ENCODE results near the gene EXOSC7.
A peak's percentile ranks its signal among the peaks of the same experiment; 100 is the strongest.
"Not testable (repeated sequence)": the region's sequence is repeated elsewhere in the genome, so short reads cannot be mapped to it uniquely, and the experiment has no call there.

EXOSC7 gene

DNA sequence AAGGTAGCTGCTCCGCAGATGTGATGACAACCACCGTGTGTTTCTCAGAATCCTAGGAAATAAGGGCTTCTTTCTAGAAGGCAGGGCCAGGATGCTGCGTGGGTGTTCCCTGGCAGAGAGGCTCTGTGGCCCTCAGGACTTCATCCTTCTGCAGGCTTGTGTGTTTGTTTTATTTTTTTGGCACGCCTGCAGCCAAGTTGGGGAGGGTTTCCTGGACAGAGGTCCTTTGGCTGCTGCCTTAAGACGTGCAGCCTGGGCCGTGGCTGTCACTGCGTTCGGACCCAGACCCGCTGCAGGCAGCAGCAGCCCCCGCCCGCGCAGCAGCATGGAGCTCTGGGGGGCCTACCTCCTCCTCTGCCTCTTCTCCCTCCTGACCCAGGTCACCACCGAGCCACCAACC is 50.0 kb downstream of the EXOSC7 start, which contains the start of gene CLEC3B:
TSS of gene CLEC3B (plus strand) at position 266 of the 400 bp plus-strand sequence. CDS start at position 326, 60 bp downstream.
- no peak for DNase-seq

DNA sequence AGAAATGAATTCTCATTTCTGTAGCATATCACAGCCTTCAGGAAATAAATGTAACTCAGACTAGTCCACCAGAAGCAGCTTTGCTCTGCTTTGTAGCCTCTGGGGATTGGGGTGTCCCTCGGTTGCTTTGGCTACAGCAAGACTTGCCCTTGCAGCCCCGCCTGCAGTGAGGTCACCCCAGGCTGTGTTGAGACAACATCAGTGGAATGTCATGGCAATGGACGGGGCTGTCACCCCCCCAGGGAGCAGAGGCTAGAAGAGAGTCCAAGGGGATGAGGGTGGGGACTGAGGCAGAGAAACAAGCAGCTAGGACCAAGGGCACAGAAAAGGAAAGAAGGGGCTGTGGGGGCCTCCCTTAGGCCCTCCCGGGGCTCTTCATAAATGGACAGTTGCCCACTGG is 50.9 kb downstream of the EXOSC7 start:
- DNase-seq, result peak; percentile 12

DNA sequence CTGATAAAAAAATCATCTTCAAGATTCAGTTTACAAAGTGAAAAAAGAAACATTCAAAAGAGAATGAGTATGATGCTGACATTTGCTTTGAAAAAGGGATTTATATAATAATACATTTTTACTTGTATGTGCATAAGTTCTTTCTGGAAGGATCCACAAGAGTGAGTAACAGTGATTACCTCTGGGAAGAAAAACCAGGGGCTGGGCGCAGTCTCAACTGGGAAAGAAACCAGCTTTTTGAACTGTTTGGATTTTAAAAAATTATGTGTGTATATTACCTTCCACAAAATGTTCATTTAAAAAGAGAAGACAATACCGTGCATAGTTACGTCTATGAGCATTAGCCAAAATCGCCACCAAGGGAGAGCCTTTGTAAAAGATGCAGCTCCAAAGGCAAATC is 51.4 kb downstream of the EXOSC7 start:
- DNase-seq, result no peak

DNA sequence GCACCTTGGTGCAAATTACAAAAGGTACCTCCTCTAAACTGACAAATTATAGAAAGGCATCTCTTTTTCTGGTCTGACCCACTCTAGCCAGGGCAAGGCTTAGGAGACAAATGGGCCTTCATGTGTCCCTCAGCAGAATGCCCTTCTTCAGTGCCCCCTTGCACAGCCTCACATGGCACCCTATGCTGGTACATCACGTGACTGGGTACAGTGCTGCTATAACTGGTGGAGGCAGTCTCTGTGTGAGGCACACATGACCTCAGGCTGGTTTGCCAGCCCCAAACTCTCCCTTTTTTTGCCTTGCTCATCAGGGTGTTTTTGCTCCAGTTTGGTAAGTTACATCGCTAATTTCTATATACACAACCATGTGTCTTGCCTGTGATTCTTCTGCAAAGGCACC is 53.2 kb downstream of the EXOSC7 start:
- DNase-seq, result no peak

DNA sequence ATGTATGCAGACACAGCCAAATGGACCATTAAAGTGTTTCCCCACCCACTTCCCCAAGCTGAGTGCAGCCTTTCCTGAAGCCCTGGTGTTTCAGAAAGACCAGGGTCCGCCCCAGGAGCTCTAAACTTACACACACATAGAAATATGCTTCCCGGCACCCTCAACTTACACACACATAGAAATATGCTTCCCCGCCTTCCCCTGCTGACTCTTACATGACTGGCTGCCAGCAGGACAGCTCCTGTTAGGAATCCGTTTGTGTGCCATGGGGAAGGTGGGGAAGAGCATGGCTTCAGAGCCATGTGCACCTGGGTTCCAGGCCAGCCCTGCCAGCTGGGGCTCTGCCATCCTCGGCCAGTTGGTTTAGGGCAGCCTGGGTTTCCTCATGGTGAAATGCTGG is 53.6 kb downstream of the EXOSC7 start:
- DNase-seq, result no peak

DNA sequence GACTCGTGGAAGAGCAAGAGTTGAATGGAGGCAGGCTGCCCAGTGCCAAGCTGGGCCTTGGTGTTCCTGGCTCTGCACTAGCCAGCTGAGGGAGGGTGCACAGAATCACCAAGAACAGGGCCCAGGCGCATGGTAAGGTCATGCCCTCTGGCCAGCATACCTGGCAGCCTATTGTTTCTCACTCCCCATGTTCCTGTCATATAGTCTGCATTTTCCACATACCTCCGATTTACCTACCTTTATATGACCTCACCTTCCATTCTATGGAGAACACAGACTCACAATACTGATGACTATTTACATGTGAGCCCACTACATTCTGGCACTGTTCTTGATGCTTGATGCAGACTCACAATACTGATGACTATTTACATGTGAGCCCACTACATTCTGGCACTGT is 55.5 kb downstream of the EXOSC7 start:
- no peak for DNase-seq

DNA sequence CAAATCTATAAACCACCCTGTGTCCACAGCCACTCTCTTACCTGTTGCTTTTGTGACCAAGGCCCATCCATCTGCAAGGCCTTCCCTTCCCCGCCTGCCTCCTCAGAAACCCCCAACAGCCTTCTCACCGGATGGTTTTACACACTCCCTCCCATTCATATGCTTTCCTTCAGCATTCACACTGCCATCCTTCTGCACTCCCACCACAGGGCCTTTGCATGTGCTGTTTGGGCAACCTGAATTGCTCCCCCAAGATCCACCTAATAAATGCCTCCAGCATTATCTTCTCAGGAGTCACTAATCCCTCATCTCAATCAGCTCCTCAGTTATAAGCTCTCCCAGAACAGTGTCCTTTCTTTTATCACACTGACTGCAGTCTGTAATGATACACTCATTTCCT is 56.1 kb downstream of the EXOSC7 start:
- DNase-seq, result no peak

DNA sequence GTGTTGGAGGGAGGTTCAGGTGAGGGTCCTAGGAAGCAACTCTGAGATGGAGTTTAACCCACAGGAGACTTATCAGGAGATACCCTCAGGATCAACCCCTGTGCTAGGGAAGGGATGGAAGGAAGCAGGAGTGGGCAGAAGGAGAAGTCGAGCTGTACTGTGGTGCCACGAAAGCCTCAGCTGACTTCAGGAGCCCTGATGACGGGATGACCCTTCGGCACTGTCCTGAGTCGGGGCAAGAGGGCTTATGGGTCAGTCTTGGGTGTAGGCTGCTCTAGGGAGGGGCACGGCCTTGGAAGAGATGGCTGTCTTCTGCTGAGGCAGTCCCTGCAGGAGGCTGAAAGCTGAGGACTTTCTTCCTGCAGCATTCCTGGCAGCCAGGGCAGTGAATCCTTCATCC is 57.7 kb downstream of the EXOSC7 start:
- DNase-seq, result no peak

DNA sequence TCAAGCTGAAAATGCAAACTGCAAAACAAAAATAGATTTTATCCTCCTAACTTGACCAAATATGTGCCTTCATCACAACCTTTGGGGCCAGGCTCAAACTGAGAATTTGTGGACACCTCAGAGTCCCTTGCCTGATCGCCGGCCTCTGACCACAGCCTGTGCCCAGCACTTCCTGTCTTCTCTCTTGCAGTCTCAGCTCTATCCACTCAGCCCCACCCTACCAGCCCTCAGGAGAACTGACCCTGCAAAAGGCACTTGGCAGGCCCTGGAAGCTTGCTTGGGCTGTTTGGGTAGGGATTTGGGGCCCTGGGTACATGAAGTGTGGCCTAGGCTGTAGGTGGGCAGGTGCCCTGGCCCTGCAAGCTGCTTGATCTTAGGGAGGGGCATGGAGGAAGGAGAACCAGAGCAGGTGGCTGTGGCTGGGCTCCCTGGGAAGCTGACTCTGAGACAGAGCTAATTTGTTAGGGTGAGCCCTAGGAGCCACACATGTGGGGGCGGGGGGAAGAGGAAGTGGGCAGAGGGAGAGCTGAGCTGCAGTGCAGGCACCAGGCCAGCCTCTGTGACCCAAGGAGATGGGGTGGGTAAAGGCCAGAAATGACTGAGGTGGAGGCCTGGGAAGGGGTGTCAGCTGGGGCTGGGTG is 58.7 kb downstream of the EXOSC7 start:
- DNase-seq, result no peak

DNA sequence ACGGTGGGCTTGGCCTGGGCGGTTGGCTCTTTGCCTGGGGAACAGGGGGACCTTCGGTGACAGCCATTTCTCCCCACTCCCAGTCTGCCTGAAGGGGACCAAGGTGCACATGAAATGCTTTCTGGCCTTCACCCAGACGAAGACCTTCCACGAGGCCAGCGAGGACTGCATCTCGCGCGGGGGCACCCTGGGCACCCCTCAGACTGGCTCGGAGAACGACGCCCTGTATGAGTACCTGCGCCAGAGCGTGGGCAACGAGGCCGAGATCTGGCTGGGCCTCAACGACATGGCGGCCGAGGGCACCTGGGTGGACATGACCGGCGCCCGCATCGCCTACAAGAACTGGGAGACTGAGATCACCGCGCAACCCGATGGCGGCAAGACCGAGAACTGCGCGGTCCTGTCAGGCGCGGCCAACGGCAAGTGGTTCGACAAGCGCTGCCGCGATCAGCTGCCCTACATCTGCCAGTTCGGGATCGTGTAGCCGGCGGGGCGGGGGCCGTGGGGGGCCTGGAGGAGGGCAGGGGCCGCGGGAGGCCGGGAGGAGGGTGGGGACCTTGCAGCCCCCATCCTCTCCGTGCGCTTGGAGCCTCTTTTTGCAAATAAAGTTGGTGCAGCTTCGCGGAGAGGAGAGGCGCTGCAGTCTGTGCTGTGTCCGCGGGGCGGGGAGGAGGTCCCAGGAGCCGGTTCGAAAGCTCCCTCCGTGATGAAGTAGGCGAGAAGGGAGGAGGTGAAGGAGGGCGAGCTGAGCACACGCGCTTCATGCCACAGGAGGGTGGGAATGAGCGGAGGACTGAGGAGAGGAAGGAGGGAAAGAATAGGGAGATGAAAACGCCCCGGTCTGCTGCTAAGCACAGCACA is 59.6 kb downstream of the EXOSC7 start:
- no peak for DNase-seq

DNA sequence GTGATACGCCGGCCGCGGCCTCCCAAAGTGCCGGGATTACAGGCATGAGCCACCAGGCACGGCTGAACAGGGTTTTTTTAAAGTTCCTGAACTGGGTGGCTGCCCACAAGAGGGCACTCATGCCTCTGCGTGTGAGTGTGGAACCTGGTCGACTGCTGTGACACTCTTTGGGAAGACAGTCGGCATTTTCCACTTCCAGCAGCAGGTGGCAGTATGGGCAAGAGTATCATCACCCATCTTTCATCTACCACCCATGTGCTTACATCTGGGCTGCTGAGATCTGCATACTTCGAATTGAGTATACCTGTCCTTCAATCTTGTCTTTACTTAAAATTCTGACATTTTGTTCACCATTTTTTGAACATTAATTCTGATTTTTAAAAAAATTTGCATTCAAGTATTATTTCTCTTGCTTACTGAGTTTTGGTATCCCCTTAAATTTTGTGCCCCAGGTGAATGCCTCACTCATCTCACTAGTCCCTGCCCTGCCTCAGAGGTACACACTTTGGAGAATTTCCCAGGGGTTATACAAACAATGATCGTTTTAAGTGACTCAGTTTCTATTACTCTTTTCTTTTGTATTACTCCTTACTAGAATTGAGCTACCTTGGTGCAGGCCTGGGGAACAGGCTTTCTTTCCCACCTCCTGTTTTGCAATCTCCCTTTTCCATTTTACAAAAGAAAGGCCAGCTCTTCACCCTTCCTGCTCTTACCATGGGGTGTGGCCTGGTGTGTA is 61.8 kb downstream of the EXOSC7 start:
- DNase-seq, result peak; percentile 77

DNA sequence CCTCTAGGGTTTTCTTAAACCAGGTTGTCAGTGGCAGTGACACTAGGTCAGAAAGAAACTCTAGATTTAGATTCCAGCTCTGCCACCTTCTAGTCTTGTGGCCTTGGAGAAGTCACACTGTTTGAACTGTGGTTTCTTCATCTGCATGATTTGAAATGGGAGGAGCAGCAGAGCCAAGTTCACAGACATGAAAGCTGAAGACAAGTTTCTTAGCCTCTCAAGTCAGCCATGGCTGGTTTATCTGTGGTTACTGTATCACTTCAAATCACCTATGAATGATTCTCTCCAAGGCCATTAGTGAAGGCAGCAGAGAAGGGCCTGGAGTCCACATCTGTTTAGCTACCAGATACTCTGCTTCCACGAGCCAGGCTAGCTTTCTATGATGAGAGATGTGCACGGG is 65.6 kb downstream of the EXOSC7 start:
- DNase-seq, result no peak

DNA sequence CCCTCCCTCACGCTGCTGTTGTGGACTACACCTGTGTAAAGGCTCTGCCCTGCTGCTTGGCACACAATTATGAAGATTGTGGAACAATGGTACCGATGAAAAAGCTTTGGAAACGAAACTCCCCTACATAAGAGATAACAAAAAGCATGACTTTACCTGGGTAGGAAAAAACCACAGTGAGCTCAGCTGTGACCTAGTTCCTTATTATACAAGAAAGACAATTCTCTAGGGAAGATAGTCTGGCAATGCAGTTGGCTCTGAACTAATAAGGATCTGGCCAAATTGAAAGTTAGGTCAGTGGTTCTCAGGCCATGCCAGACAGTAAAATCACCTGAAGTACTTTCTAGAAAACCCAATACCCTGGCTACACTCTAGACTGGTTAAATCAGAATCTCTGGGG is 66.1 kb downstream of the EXOSC7 start:
- DNase-seq, result no peak

DNA sequence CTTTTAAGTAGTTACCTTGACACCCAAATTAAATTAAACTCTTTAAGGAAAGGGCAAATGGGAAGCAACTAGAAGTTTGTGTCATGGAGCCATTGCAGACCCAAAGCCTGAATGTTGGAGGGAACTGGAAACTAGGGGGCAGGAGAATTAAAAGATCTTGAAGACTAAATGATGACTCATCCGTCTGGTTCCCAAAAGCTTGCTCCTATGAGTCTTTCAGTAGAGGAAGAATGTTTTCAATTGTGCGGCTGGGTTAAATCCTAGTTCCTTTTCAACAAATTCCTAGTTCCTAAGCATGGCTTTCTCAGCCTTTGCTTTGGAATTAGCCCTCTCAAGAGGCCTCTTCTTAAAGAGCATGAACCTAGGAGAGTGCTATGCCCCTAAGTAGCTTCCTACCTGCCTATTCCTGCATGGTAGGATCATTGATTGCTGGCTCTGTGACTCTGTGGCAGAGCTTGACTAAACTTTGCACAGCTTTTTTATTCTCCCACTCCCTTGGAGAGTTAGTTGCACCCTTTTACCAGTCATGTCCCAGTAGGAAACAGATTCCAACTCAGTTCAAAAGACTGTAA is 67.8 kb downstream of the EXOSC7 start:
- DNase-seq, result no peak

DNA sequence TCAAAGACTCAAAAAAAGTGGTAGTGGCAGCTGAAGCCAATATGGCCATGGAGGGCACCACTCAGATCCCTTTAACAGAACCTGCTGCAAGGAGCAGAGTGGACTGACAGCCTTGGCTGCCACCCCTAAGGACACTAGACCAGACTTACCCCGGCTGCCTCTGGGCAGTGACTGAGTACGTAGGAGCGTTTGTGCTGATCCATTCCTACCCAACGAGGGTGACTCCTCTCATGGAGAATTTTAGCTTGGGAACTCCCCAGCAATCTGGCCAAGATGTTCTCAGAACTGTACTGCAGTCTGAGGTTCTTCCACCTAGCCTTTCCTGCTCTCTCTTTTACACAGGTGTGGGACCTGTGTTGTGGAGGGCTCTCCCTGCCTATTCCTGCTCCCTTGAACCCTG is 72.2 kb downstream of the EXOSC7 start:
- no peak for DNase-seq

DNA sequence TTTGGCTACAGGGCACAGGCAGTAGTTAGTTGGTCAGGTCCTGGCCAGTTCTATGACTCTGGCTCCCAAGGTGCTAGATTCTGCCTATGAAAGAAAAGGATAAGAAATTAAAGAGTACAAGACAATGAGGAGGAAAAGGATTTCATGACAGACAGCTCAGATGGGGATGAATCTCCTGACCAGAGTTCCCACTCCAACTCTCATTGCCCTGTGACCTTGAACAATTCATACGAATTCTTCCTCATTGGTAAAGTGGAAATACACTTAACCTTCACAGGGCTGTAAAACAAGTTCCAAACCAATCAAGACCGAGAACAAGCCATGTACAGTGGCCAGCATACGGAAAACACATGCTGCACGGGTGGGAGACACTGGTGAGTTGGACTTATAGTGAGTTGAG is 73.8 kb downstream of the EXOSC7 start:
- DNase-seq, result no peak

DNA sequence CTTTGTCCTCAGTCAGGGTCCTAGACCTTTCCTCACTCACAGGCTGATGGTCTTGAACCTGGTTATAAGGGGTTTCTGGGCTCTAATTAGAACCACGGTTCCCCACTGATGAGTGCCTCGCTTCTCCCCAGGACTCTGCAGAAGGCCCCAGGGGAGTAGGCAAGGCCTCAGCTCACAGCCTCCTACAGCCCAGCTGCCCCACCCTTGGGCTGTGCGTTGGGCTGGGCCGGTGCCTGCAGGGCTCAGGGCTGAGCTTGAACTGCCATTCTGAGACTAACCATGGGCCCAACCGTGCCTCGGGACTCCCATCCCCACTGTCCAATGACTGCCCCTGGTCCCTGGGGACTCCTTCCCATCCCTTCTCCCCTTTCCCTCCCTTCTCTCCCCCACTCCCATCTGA is 75.6 kb downstream of the EXOSC7 start:
- no peak for DNase-seq

DNA sequence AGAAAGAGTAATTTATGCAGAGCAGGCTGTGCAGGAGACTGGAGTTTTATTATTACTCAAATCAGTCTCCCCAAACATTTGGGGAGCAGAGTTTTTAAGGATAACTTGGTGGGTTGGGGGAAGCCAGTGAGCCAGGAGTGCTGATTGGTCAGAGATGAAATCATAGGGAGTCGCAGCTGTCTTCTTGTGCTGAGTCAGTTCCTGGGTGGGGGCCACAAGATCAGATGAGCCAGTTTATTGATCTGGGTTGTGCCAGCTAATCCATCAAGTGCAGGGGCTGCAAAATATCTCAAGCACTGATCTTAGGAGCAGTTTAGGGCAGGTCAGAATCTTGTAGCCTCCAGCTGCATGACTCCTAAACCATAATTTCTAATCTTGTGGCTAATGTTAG is 77.8 kb downstream of the EXOSC7 start:
- not testable (repeated sequence) for DNase-seq

DNA sequence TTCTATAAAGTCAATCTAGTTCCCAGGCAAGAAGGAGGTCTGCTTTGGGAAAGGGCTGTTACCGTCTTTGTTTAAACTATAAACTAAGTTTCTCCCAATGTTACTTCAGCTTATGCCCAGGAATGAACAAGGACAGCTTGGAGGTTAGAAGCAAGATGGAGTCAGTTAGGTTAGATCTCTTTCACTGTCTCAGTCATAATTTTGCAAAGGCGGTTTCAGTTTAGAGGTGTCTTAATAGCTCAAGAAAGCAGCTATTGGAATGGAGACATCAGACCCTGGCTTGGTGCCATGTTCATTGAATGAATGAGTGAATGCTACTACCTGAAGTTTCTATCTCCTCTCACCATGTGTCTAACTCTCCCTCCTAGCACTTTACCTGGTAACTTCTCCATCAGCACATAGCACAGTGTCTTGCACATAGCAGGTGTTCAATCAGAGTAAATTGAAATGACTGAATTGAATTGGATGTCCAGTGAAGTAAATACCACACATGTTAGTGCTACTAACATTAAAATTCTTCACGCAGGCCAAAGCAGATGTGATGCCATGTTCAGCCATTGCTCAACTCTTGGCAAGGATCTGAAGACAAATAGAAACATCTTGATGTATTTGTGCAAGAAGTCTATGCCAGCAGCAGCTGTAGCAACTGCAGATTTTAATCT is 78.3 kb downstream of the EXOSC7 start:
- peak; percentile 12 for DNase-seq

DNA sequence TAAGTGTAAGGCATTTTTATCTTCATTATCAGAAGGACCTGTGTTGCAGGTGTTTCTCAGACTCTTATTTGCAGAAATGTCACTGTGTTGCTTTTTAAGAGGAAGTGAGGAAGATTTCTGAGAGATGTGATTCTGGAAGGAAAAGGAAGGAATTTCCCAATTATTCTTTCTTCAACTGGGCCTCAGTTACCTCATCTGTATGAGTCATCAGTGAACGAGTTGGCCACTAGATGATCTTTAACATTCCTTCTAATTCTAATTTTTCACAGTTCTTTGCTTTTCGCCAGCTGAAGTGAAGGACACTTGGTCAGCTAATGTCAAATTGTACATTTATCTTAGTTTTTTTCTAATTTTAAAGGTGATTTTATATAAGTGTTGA is 79.0 kb downstream of the EXOSC7 start:
- no peak for DNase-seq

DNA sequence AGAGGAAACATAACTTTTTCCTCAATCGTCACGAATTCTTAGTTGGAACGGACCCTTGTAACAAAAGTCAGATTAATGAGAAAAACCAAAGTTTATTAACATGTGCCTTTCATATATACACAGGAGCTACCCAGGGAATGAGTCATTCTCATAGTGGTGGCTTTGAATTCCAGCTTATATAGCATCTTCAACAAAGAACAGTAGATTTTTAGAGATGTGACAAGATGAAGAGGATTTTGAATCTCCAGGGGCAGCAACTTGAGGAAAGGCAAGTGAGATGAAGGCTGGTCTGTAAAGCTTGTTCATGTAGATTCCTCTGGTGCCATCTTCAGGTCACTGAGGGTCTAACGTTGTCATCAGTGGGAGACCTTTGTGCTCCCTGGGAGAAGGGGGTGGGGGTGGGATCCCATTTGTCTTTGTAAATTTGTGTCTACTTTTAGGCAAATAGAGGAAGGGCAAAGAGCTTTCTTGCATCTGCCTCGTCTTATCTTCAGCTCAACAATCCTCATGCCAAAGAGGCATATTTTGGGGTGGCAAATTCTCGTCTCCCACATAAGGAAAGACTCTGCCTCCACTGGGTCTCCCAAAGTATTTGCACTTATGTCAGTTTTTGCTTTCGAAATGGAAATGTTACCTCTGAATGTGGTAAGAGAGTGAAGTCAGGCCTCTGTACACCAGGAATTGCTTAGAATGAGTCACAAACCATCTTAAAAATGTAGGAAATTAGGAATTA is 79.5 kb downstream of the EXOSC7 start:
- DNase-seq, result no peak

DNA sequence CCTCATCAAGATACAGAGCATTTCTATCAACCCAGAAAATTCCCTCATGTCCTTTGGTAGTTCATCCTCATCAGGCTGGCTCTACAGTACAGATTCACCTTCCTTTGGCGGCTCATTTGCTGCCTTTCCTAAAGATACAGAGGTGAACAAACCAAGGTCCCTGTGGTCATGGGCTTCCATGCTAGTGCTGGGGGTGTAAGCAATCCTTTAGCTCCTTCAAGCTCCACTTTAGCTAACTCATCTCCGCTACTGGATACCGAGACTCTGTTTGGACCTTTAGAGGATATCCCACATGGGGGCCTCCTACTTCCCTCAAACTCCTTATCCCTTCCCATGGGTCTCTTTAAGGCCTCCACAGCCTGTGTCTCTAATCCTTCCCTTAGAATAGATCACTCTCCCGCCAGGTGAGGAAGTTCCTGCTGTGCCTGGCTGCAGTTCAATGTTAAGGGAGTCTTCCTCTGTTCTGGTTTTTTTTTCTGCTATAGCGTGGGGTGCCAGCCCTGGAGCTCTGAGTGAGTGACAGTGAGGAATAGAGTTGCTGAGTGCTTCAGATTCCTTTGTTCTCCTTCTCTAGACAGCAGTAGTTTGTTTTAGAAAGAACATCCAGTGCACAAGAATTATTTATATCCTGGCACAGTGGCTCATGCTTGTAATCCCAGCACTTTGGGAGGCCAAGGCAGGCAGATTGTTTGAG is 80.7 kb downstream of the EXOSC7 start:
- no peak for DNase-seq

Measured in GOT3 (cell line).